ENCODE results near the gene ZNF124. TPM values are rescaled to one million over a fixed set of nuclear protein-coding genes. Genes with fewer than 3 reads are reported as not detected.
A peak's percentile ranks its signal among the peaks of the same experiment; 100 is the strongest.
"Not testable (repeated sequence)": the region's sequence is repeated elsewhere in the genome, so short reads cannot be mapped to it uniquely, and the experiment has no call there.

Gene ZNF124
- total RNA-seq (2021; ENCODE audit: unreplicated experiment) (16.3 TPM), Bru-seq, nascent RNA (percentile 70 among the genes with signal in this experiment), BruChase-seq, experiment 1, labeled RNA remaining after a 6-hour chase (percentile 66 among the genes with signal in this experiment), BruChase-seq, experiment 2, labeled RNA remaining after a 2-hour chase (percentile 74 among the genes with signal in this experiment)
- 1.6 and 3.1 TPM in 2 replicates for polyA plus RNA-seq (2012)
- long read RNA-seq, transcript ZNF124-201 (4 exons, 1,674 nt) = major isoform, 12 of 27 reads
- long read RNA-seq, transcript ZNF124-206 (4 exons, 1,292 nt) = minor isoform, 8 of 27 reads
- long read RNA-seq, partial matches to known transcripts = 0 of 27 reads
- long read RNA-seq, other reads (novel, unspliced or antisense) = 6 of 27 reads

- BruUV-seq (replicated peaks); H4K20me1 ChIP-seq (ENCODE audit: insufficient read depth); H3K9me3 ChIP-seq (ENCODE audit: control insufficient read depth in 1 of 2, insufficient read depth in 1 of 2, low read depth in 1 of 2, low read length in 2 of 2); H3K4me1 ChIP-seq (ENCODE audit: control insufficient read depth in 1 of 2, insufficient read depth in 2 of 2, low read length in 2 of 2); POLR2A ChIA-PET; H3K9me2 ChIP-seq (ENCODE audit: insufficient read depth); H3K4me3 ChIP-seq (replicated peaks in 1 of 2; ENCODE audit: low read depth in 1 of 2, low read length in 2 of 2); H3K36me3 ChIP-seq (ENCODE audit: control insufficient read depth in 1 of 2, insufficient read depth in 2 of 2, low read length in 2 of 2); H3K27me3 ChIP-seq (ENCODE audit: insufficient read depth, low read length); H2AFZ ChIP-seq (ENCODE audit: low read depth, low read length, poor library complexity, severe bottlenecking); H3K27ac ChIP-seq (ENCODE audit: low read depth, low read length); H3K9ac ChIP-seq (ENCODE audit: low read length); intact Hi-C loops (cut with micrococcal nuclease); DNase-seq (ENCODE audit: low read depth, low spot score); H3K4me2 ChIP-seq (ENCODE audit: low read length); CTCF ChIA-PET; RAD21 ChIA-PET (ENCODE audit: low non-redundant PET in 1 of 2, low total read pairs in 2 of 2, uncharacterized antibody in 2 of 2, unreplicated experiment in 2 of 2): not testable (repeated sequence)
- ATAC-seq = peak; percentile 98
- H3K79me2 ChIP-seq (ENCODE audit: insufficient read depth, low read length) = peaks cover 24% of the 10 kb centered on the region
Measured at GRCh38 chr1:247171875-247172563, at the start of gene ZNF124. Gene ZNF124, minus strand, starts transcription at chr1:247172020. Its CDS starts 143 bp downstream, at chr1:247171877.

GRCh38 chr1:247220280-247220679 is 48.5 kb upstream of the ZNF124 start:
- not testable (repeated sequence) for ATAC-seq; BruUV-seq (replicated peaks)

More at GRCh38 chr1:247220280-247220679, 48.5 kb upstream of the ZNF124 start:
- RAD21 ChIA-PET (ENCODE audit: low non-redundant PET in 1 of 2, low total read pairs in 2 of 2, uncharacterized antibody in 2 of 2, unreplicated experiment in 2 of 2); H4K20me1 ChIP-seq (ENCODE audit: insufficient read depth); CTCF ChIA-PET; H3K27me3 ChIP-seq (ENCODE audit: insufficient read depth, low read length); DNase-seq (ENCODE audit: low read depth, low spot score); H3K9ac ChIP-seq (ENCODE audit: low read length); H3K9me3 ChIP-seq (ENCODE audit: control insufficient read depth in 1 of 2, insufficient read depth in 1 of 2, low read depth in 1 of 2, low read length in 2 of 2); H3K4me1 ChIP-seq (ENCODE audit: control insufficient read depth in 1 of 2, insufficient read depth in 2 of 2, low read length in 2 of 2); intact Hi-C loops (cut with micrococcal nuclease); H2AFZ ChIP-seq (ENCODE audit: low read depth, low read length, poor library complexity, severe bottlenecking); POLR2A ChIA-PET; H3K27ac ChIP-seq (ENCODE audit: low read depth, low read length); H3K4me3 ChIP-seq (replicated peaks in 1 of 2; ENCODE audit: low read depth in 1 of 2, low read length in 2 of 2); H3K9me2 ChIP-seq (ENCODE audit: insufficient read depth); H3K4me2 ChIP-seq (ENCODE audit: low read length); H3K36me3 ChIP-seq (ENCODE audit: control insufficient read depth in 1 of 2, insufficient read depth in 2 of 2, low read length in 2 of 2); H3K79me2 ChIP-seq (ENCODE audit: insufficient read depth, low read length): not testable (repeated sequence)
